GM12865 (cell line): ENCODE measurements around the gene PMP22.

Source experiments
- DNase-seq: peaks from one replicate; pipeline ENCODE4 v3.0.0; 2010; ENCODE audit warnings: low read depth
- H3K4me3 ChIP-seq: 2 replicates; pipeline ENCODE4 v1.5.1; 2011; ENCODE audit warnings: mild to moderate bottlenecking, low read depth, low read length, control low read depth
- CTCF ChIP-seq: IDR thresholded peaks from 2 replicates; pipeline ENCODE4 v1.5.1; 2011; ENCODE audit warnings: low read length, control low read depth, low read depth, inconsistent platforms; ENCODE audit not compliant: insufficient read depth; ENCODE audit errors: missing control alignments

PMP22 gene

DNA sequence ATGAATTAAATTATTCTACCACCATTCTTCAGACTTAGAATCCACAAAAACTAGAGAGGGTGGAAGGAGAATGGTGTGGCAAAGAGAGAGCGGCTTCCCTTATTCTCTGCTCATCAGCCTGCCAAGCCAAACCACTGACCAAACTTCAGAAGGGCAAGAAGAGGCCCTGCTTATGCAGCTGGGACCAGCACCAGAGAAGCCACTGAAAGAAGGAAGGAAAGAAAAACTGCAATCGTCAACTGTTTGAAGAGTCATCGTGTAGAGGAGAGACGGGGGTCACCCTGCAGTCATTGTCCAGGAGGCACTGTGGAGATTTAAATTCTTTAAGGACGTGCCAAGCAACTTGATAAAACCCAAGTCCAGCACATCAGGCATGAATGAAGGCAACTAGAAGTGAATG is 15.6 kb downstream of the PMP22 start:
- no peak for TF ChIP-seq CTCF
- no peak overlapping the region for H3K4me3 ChIP-seq
- no peak for DNase-seq

GRCh38 chr17:15247891-15248529 is 17.1 kb downstream of the PMP22 start:
- no peak for TF ChIP-seq CTCF

DNA sequence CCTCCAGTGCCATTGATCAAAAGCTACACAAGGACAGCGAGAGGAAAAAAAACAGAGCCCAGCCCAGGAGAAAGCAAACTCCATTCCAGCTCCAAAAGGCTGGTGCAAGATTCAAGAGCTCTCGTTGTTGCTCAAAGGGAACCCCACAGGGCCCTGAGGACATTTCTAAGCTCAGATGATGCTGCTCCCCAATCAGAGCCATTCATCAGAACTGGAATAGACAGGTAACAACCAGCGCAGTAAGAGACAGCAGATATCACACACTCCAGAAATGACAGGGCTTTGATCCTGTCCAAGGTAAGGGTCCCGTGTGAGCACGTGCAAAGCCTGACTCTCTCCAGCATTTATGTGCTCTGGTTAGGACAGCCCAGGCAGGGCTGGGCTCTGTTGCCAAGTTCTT is 20.1 kb downstream of the PMP22 start:
- DNase-seq = no peak
- no peak for TF ChIP-seq CTCF
- H3K4me3 ChIP-seq = no peak overlapping the region

More at GRCh38 chr17:15247891-15248529, 17.1 kb downstream of the PMP22 start:
- no peak for DNase-seq
- no peak overlapping the region for H3K4me3 ChIP-seq

- DNase-seq = no peak
- H3K4me3 ChIP-seq = no peak overlapping the region
- TF ChIP-seq CTCF = no peak
Measured at GRCh38 chr17:15240644-15241043, 24.5 kb downstream of the PMP22 start.

DNA sequence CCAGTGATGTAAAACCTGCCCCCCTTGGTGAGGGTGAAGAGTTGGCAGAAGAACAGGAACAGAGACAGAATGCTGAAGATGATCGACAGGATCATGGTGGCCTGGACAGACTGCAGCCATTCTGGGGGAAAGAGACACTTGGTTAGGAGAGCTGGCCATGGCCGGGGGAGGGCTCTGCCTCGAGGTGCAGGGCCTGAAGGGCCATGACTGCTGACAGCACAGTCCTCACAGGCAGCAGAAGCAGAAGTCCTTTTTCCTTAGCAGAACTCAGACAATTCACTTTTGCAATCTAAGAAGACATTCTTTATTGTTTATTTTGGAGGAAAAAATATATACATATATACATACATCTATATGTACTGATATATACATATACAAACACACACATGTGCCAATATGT is 25.6 kb downstream of the PMP22 start:
- no peak for TF ChIP-seq CTCF
- no peak for DNase-seq
- H3K4me3 ChIP-seq = no peak overlapping the region

DNA sequence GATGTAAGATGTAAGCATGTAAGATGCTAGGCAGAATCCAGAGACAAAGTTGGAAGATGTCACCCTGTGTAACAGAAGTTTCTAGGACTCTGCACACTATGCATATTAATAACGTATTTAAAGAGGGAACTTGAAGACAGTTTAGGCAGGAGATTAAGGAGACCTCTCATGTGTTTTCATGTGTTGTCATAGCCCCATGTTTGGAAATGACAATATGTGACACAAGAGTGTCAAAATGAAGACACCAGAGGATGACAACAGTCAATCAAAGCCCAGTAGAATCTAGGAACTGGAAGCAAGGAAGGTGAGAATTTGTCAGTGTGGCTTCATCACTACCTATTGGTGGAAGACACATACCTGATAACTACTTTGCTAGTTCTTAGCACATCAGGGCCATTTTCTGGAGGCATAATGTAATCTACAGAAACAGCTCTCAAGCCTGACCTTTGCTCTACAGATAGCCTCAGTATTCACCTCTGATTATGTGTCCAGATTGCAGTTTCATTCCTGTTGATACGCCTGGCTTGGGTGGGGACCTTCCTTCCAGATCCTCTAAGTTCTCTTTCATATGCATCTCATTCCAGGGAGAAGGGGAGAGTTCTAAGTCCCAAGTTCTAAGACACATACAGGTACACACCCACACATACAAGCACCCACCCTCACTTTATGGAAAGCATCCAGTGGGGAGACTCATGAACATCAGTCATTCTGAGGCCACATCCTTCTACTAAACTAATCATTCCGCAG is 26.3 kb downstream of the PMP22 start:
- TF ChIP-seq CTCF = no peak
- H3K4me3 ChIP-seq = no peak overlapping the region
- no peak for DNase-seq
